ENCODE measurements around the gene OSBPL2. TPM values are rescaled to one million over a fixed set of nuclear protein-coding genes. Genes with fewer than 3 reads are reported as not detected.

OSBPL2 gene
- total RNA-seq, 1 experiment from 2014 or later, result 26.3 TPM

GRCh38 chr20:62232194-62232593, 6.1 kb upstream of the OSBPL2 start:
- intact Hi-C loops (cut with micrococcal nuclease; ENCODE audit: unreplicated experiment), result no loop called here
- TF ChIP-seq EZH2 (IDR thresholded peaks at IDR 0.05; ENCODE audit: borderline replicate concordance, low read depth, low read length, poor library complexity, severe bottlenecking), result no peak
- TF ChIP-seq CTCF (conservative IDR thresholded peaks at IDR 0.05; ENCODE audit: low read depth, low read length), result no peak
- BruUV-seq (replicated peaks), result no TSS peak
- no peaks in the 10 kb centered on the region for H3K36me3 ChIP-seq (ENCODE audit: insufficient read depth, low read length, poor library complexity, severe bottlenecking)
- H3K27me3 ChIP-seq (replicated peaks; ENCODE audit: insufficient read depth, low read depth, low read length, poor library complexity), result peaks cover 2% of the 10 kb centered on the region
- no peaks in the 10 kb centered on the region for H3K4me1 ChIP-seq (ENCODE audit: insufficient read depth, low read length, poor library complexity, severe bottlenecking)
- H3K9me3 ChIP-seq (ENCODE audit: low read depth, low read length, poor library complexity, severe bottlenecking), result no peaks in the 10 kb centered on the region
- no peak for DNase-seq (ENCODE audit: low spot score)
- CTCF ChIA-PET, result no interaction called here
- POLR2A ChIA-PET (ENCODE audit: low non-redundant PET), result no interaction called here
- no peak overlapping the region for H3K27ac ChIP-seq (ENCODE audit: low read depth, low read length, poor library complexity, severe bottlenecking)
- no peak overlapping the region for H3K4me3 ChIP-seq (ENCODE audit: low read depth, low read length, poor library complexity, severe bottlenecking)

GRCh38 chr20:62232770-62233645, 5.3 kb upstream of the OSBPL2 start:
- intact Hi-C loops (cut with micrococcal nuclease; ENCODE audit: unreplicated experiment), result no loop called here
- no peaks in the 10 kb centered on the region for H3K36me3 ChIP-seq (ENCODE audit: insufficient read depth, low read length, poor library complexity, severe bottlenecking)
- BruUV-seq (replicated peaks), result no TSS peak
- no peak for DNase-seq (ENCODE audit: low spot score)
- 0 out of 2 replicates have a peak, but pooled peaks have one; percentile 19 for TF ChIP-seq CTCF (conservative IDR thresholded peaks at IDR 0.05; ENCODE audit: low read depth, low read length)
- no peak for TF ChIP-seq EZH2 (IDR thresholded peaks at IDR 0.05; ENCODE audit: borderline replicate concordance, low read depth, low read length, poor library complexity, severe bottlenecking)
- H3K9me3 ChIP-seq (ENCODE audit: low read depth, low read length, poor library complexity, severe bottlenecking), result no peaks in the 10 kb centered on the region
- ChIA-PET POLR2A (ENCODE audit: low non-redundant PET) (no interaction called here), CTCF (no interaction called here)
- H3K4me3 ChIP-seq (ENCODE audit: low read depth, low read length, poor library complexity, severe bottlenecking), result no peak overlapping the region
- H3K4me1 ChIP-seq (ENCODE audit: insufficient read depth, low read length, poor library complexity, severe bottlenecking), result no peaks in the 10 kb centered on the region
- no peak overlapping the region for H3K27ac ChIP-seq (ENCODE audit: low read depth, low read length, poor library complexity, severe bottlenecking)
- no peaks in the 10 kb centered on the region for H3K27me3 ChIP-seq (replicated peaks; ENCODE audit: insufficient read depth, low read depth, low read length, poor library complexity)

- intact Hi-C loops (cut with micrococcal nuclease; ENCODE audit: unreplicated experiment), result no loop called here
- POLR2A ChIA-PET (ENCODE audit: low non-redundant PET), result no interaction called here
Measured at GRCh38 chr20:62233684-62234083, 4.6 kb upstream of the OSBPL2 start.

More at GRCh38 chr20:62233684-62234083, 4.6 kb upstream of the OSBPL2 start:
- BruUV-seq (replicated peaks), result no TSS peak
- Histone ChIP-seq H3K27ac (ENCODE audit: low read depth, low read length, poor library complexity, severe bottlenecking) (no peak overlapping the region), H3K27me3 (replicated peaks; ENCODE audit: insufficient read depth, low read depth, low read length, poor library complexity) (no peaks in the 10 kb centered on the region), H3K36me3 (ENCODE audit: insufficient read depth, low read length, poor library complexity, severe bottlenecking) (no peaks in the 10 kb centered on the region), H3K9me3 (ENCODE audit: low read depth, low read length, poor library complexity, severe bottlenecking) (no peaks in the 10 kb centered on the region), H3K4me3 (ENCODE audit: low read depth, low read length, poor library complexity, severe bottlenecking) (no peak overlapping the region), H3K4me1 (ENCODE audit: insufficient read depth, low read length, poor library complexity, severe bottlenecking) (no peaks in the 10 kb centered on the region)
- TF ChIP-seq EZH2 (IDR thresholded peaks at IDR 0.05; ENCODE audit: borderline replicate concordance, low read depth, low read length, poor library complexity, severe bottlenecking) (no peak), CTCF (conservative IDR thresholded peaks at IDR 0.05; ENCODE audit: low read depth, low read length) (no peak)
- CTCF ChIA-PET, result no interaction called here
- no peak for DNase-seq (ENCODE audit: low spot score)
